HG03442 (cell line): Measurements from ENCODE around the gene GDPGP1.

Experiments used
- ATAC-seq: cut with Tn5 transposase; IDR thresholded peaks from one replicate; pipeline ENCODE4 v1.9.1; 2021; ENCODE audit warnings: mild to moderate bottlenecking, moderate library complexity; ENCODE audit not compliant: unreplicated experiment

The GDPGP1 gene

GRCh38 chr15:90294601-90295269, 60.7 kb downstream of the GDPGP1 start:
- ATAC-seq, result no peak

- ATAC-seq, result no peak
Measured at GRCh38 chr15:90295270-90295648, 61.2 kb downstream of the GDPGP1 start.
